Stimulated activated CD8-positive, alpha-beta memory T cell treated with anti-CD3 and anti-CD28 coated beads, Interleukin-4, amount 100 ng/mL, for 4 hours (primary cell): Measurements from ENCODE around the gene TMEM123.

Experiments
- DNase-seq, 2 donors: peaks; one replicate each; pipeline ENCODE4 v3.0.0-alpha.2; 2020; ENCODE audit warnings: low read depth in 2 of 2, low spot score in 1 of 2

Gene TMEM123

GRCh38 chr11:102472127-102472526 lies 19.6 kb upstream of the TMEM123 start:
- no peak for DNase-seq

DNA sequence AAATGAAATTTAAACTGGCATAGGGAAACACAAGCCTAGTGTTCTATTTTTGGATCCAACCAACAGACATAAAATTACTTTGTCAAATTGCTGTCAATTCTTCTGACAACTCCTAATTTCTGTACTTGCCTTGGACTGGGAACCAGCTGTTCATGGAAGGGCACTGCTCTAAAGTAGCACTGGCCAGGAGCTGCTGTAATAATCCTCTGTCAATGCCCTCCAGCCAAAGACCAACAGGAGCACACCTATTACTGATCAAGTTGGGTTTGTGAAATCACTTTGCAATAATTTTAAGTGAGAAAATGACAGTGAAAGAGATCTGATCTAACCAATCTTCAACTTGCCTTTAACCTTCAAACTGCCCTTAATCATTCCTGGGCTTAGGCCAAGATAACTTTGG lies 18.9 kb upstream of the TMEM123 start:
- no peak for DNase-seq

GRCh38 chr11:102470251-102470650 lies 17.7 kb upstream of the TMEM123 start:
- DNase-seq = no peak

DNA sequence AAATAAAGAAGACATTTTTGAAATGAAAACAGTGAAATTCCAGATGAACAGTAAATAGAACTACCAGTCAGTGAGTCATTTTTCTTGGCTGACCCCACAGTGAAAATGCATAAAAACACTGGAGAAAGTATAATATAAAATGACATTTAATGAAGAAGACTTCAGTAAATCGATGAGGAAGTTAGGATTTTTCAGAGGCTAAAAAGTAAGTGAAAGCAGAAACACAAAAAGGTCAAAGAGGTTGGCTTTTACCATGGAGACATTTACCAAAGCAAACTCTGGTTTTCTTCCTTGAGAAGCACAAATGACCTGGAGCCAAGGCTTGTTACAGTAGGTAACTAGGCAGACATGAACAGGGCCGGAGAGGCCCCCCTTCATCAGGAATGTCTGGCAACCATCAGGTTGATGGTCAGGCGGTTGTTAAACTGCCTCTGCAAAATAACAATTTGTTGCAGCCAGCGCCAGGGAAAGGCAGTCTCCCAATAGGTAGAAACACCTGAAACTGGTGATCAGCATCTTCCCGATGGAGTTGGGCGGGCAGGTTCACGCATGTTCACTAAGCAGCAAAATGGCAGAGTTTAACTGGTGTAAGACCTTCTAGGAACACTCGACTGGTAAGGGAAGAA lies 16.7 kb upstream of the TMEM123 start:
- no peak for DNase-seq

DNA sequence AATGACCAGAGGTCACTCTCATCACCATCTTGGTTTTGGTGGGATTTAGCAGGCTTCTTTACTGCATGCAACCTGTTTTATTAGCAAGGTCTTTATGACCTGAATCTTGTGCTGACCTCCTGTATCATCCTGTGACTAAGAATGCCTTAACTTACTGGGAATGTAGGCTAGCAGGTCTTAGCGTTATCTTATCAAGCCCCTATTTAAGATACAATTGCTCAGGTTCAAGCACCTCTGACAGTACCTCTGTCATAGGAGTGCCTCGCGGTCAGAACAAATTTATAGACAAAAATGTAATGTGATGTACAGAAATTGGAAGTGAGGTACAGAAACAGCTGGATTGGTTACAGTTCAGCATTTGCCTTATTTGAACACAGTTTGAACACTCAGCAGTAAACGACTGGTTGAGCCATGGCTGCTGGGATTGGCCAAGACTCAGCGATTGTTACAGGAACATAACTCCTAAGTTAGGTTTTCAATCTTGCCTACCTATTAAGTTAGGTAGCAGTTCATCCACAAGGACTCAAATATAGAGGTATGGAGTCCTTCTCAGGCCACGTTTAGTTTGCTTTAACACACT lies 16.1 kb upstream of the TMEM123 start:
- no peak for DNase-seq

DNA sequence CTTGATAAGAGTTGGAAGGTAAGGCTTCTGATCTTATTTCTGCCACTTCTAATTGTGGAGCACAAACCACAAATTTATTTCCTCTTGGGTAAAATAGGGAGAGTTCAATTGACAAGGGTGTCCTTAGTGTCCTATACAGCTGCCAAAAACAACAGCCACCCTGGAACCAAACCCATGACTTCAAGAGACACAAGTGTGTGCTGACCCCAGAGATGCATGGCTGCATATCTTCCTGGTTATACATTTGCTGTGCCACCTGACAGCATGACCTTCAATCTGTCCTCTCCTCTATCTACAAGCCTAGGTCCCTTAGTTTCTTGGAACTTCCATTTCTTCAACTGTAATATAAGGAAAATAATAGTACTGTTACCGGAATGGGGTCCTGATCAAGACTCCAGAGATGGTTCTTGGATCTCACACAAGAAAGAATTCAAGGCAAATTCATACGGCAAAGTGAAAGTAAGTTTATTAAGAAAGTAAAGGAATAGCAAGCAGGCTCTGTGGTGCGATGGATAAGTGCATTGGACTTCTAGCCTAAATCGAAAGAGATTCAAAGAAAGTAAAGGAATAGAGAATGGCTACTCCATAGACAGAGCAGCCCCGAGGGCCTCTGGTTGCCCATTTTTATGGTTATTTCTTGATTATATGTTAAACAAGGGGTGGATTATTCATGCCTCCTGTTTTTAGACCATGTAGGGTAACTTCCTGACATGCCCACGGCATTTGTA lies 15.5 kb upstream of the TMEM123 start:
- no peak for DNase-seq

- no peak for DNase-seq
Observed at GRCh38 chr11:102467080-102467708, 14.6 kb upstream of the TMEM123 start.

DNA sequence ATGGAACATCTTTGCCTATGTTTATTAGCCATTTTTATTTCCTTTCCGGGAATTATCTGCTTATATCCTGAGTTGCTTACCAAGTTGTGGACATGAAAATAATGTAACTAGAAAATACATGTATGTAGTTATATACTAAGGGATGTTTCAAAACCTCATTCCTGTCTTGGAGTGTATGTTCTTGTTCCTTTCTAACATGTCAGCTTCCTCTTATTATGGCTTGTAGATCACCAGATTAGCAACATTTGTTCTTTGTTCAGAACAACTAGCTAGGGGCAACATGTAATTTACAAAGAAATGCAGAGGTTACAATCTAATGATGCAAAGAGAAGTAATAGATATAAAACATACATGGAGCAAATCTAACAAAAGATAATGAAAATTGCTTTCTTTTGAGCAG lies 13.1 kb upstream of the TMEM123 start:
- DNase-seq = no peak

GRCh38 chr11:102464859-102465500 lies 12.4 kb upstream of the TMEM123 start:
- DNase-seq = no peak

DNA sequence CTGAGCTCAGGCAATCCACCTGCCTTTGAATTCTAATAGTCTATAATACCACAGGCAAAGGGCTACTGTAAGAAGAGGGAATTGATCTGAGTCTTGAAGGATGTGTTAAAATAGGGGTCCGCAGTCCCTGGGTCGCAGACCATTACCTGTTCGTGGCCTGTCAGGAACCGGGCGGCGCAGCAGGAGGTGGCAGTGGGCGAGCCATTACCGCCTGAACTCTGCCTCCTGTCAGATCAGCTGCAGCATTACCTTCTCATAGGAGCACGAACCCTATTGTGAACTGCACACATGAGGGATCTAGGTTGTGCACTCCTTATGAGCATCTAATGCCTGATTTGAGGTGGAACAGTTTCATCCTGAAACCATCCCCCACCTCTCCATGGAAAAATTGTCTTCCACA lies 11.5 kb upstream of the TMEM123 start:
- DNase-seq = no peak

DNA sequence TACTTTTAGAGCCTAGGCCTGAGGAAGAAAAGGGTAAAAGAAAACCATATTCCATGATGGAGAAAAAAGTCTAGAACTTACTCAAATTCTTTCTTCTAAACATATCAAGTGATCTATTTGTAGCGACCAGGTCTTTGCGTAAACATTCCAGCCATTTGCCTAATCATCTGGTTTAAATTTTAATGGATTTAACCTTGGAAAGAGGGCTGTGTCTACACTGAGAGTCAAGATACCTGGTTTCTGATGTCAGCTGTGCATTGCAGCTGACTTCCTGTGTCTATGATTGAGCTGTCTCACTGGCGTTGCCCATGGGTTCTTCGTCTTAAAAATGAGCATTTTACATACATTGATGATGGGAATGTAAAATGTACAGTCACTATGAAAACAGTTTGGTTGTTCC lies 10.0 kb upstream of the TMEM123 start:
- no peak for DNase-seq

DNA sequence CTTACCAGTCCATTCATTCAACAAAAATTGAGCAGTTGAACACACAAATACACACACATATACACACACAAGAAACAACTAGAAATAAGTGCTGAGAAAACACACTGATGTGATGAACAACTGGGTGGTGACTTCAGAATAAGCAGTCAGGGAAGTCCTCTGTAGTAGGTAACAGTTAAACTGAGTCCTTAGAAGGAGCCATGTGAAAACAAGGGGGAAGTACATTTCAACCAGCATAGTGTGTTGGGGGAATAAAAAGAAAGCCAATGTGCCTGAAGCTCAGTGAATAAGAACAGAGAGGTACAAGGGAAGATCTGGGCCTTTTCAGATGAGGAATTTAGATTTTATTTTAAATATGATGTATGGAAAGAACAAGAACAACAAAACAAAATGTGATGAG lies 6.8 kb upstream of the TMEM123 start:
- no peak for DNase-seq

DNA sequence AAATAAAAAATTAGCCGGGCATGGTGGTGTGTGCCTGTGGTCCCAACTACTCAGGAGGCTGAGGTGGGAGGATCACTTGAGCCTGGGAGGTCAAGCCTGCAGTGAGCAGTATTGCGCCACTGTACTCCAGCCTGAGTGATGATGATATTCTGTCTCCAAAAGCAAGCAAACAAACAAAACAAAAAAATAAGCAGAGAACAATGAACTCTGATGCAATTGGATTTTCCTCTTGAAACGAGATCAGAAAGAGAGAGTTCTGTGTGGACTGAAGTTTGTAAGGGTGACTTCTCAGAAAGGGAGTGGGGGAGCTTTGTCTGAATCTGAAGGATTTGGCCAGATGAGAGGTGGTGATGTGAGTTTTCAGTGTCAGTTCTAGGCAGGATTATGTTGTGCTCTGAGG lies 6.0 kb upstream of the TMEM123 start:
- no peak for DNase-seq

GRCh38 chr11:102457865-102458264 lies 5.3 kb upstream of the TMEM123 start:
- no peak for DNase-seq

DNA sequence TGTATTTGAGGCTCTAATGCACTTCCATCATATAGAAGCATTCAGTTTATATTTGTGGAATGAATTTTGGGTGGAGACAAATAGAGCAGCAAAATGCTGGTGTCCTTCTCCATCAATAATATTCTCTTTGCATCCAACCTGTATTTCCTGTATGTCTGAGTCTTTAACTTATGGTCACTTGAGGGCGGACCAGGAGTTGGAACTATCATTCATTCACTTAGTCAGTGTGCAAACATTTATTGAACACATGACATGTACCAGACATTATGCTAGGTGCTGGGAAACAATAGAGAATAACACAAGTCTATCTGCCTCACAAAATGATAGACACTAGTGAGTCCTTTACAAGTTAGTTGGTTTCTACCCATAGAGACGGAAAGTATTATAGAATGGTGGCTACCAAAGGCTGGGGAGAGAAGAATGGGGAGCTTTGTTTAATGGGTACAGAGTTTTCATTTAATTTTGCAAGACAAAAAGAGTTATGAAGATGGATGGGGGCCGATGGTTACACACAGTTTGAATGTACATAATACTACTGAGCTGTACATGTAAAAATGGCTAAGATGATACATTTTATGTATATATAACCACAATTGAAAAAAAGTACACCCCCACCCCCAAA lies 4.6 kb upstream of the TMEM123 start:
- no peak for DNase-seq

DNA sequence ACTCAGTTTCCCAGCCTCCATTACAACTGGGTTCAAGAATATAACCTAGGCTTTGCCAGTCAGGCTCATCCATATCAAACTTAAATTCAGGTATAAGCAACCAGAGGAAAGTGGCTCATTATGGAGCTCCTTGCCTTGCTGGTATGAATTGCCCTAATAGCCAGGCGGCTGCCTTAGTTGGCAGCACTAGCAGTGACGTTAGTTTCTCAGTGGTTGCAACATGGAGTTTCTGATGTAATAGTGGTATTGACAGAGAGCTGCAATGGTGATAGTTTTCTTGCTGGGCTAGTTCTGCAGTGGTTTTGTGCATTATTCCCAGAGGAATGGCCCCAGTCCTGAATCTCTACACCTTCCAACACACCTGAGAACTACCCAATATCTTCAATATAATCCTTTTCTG lies 3.8 kb upstream of the TMEM123 start:
- DNase-seq = no peak

GRCh38 chr11:102453921-102454320 lies 1.4 kb upstream of the TMEM123 start:
- DNase-seq = no peak

- peak in 1 of 2 donors; percentile 18 for DNase-seq
Observed at GRCh38 chr11:102453302-102453695, 734 bp upstream of the TMEM123 start.

DNA sequence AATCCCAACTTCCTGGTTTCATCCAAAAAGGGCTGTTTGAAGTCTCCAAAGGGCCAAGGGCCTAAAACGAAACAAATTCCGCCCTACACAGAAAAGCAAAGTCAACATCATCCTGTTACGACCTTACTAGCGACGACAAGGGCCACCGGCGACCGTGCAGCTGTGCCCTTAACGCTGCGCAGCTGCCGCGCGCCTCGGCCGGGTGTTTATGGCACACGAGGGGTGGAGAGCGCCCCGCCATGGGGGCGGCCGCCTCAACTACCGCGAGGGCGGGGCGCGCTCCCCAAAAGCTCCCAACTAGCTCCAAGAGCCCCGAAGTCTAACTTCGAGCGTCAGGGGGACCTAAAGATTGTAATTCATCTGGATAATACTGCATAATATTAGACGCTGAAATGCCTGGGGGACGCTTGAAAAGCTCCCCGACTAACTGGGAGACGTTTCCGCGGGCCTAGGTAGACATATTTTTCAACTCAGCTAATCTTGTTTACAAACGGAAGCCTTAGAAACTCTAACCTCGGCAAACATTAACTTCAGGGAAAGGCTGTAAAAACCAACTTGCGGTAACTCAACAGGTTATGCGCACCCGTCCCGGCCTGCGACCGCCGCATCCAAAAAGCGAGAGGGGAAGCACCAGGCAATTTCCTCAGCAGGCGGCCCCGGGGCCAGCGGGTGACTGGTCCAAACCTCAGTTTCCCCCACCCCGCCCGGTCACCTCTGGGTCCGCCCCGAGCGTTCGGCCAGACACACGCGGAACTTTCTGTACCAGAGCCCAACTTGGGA lies 694 bp downstream of the TMEM123 start:
- DNase-seq = peak; percentile 38 to 46

DNA sequence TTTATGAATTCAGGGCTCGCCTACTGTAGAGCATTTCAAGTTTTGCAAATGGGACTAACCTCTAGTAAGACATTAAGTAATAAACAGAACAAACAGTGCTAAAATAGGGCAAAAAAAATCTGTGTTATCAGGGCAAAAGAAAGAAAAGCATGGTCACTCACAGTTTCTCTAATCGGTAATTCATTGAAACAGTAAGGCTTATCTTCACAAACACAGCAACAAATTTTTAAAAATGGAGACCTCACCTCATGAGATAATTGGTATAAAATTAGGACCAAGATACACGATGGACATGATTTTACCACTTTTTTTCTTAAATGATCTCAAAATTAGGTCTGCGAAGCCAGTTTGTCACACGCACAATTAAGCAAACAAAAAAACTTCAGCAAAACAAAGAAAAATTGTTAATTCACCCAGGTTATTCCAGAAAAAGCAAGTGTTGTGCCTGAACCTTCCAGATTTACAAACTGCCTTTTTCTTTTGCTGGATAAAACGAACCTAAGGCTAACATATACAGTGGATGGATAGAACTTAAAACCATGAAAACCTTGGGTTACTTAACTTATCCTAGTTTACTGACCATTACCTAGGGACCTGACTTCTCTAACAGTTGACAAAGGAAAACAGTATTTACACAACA lies 1.4 kb downstream of the TMEM123 start:
- DNase-seq = no peak
